HepG2 (cell line): Measurements from ENCODE around the gene ZXDC. TPM values are rescaled to one million over a fixed set of nuclear protein-coding genes. Genes with fewer than 3 reads are reported as not detected.

ENCODE experiments used
- ATF4 ChIP-seq, 2 experiments: fragments of 450-650 bp in 1 of 2; sonication (generic) in 1 of 2; formaldehyde crosslinking; IDR thresholded peaks; 2 replicates each; pipeline versions ENCODE4 v1.5.0 to v1.8.0; 2020 to 2022; ENCODE audit warnings: mild to moderate bottlenecking in 1 of 2, missing genetic modification reagents in 1 of 2
- DMAP1 ChIP-seq: IDR thresholded peaks from 2 replicates; pipeline ENCODE4 v1.6.1; 2016
- HOXA5 ChIP-seq: sonication (generic); formaldehyde crosslinking; IDR thresholded peaks from 2 replicates; pipeline ENCODE4 v1.4.0; 2020; ENCODE audit warnings: missing genetic modification reagents
- MAFF ChIP-seq: IDR thresholded peaks from 2 replicates; pipeline ENCODE4 v1.6.1; 2011; ENCODE audit warnings: low read depth, low read length, improper control_type of control experiment
- NKX3-1 ChIP-seq: sonication (generic); formaldehyde crosslinking; IDR thresholded peaks from 2 replicates; pipeline ENCODE4 v1.5.0; 2020; ENCODE audit warnings: missing genetic modification reagents
- POLR2G ChIP-seq: fragments of 200-400 bp; formaldehyde crosslinking; IDR thresholded peaks from 2 replicates; pipeline ENCODE4 v1.6.1; 2018; ENCODE audit warnings: mild to moderate bottlenecking, low read depth, low read length, moderate library complexity
- RXRA ChIP-seq: sonication (generic); formaldehyde crosslinking; IDR thresholded peaks from 2 replicates; pipeline ENCODE4 v1.5.1; 2020; ENCODE audit warnings: missing genetic modification reagents
- ZNF282 ChIP-seq: fragments of 450-650 bp; IDR thresholded peaks from 2 replicates; pipeline ENCODE4 v1.6.1; 2018; ENCODE audit not compliant: partially characterized antibody
- ZNF382 ChIP-seq: sonication (generic); formaldehyde crosslinking; IDR thresholded peaks from 2 replicates; pipeline ENCODE4 v1.5.0; 2020; ENCODE audit warnings: missing genetic modification reagents, mild to moderate bottlenecking, borderline replicate concordance
- ZNF543 ChIP-seq: sonication (generic); formaldehyde crosslinking; IDR thresholded peaks from 2 replicates; pipeline ENCODE4 v1.4.0; 2020; ENCODE audit warnings: mild to moderate bottlenecking, missing genetic modification reagents
- ZNF558 ChIP-seq: sonication (generic); formaldehyde crosslinking; IDR thresholded peaks from 2 replicates; pipeline ENCODE4 v1.9.0; 2022; ENCODE audit warnings: mild to moderate bottlenecking, missing genetic modification reagents, borderline replicate concordance
- polyA plus RNA-seq, 8 experiments: library from polyadenylated mRNA; depleted of rRNA in 3 of 8; stranded (reverse) in 7 of 8; unstranded in 1 of 8; fragments of >200 nt; fragmentation: Illumina TruSeq in 4 of 8; extraction: Trizol in 4 of 8; gene quantifications; 2 replicates each; pipeline versions ENCODE4 v1.2.1 to v1.2.3, GENCODE V29; 2011 to 2016; ENCODE audit warnings: low read depth in 4 of 8, missing spikeins in 1 of 8, mixed read lengths in 1 of 8; ENCODE audit not compliant: insufficient read depth in 1 of 8
- total RNA-seq, 5 experiments: library from RNA; depleted of rRNA; stranded (reverse); fragments of >200 nt; fragmentation: Illumina TruSeq; extraction: Trizol; gene quantifications; 2 replicates each; pipeline ENCODE4 v1.2.3, GENCODE V29; 2016; ENCODE audit warnings: low read depth in 1 of 5
- TF ChIP-seq, protein P1 (sequence below): sonication (generic); formaldehyde crosslinking; IDR thresholded peaks from 2 replicates; pipeline ENCODE4 v1.5.1; 2020; ENCODE audit warnings: mild to moderate bottlenecking, missing genetic modification reagents, borderline replicate concordance

Gene ZXDC
- total and polyA plus RNA-seq, 2 of the 13 experiments (the other 11 are each of a cell fraction or from before 2014, with no cell fraction given), result 17.6 to 21.2 TPM

DNA sequence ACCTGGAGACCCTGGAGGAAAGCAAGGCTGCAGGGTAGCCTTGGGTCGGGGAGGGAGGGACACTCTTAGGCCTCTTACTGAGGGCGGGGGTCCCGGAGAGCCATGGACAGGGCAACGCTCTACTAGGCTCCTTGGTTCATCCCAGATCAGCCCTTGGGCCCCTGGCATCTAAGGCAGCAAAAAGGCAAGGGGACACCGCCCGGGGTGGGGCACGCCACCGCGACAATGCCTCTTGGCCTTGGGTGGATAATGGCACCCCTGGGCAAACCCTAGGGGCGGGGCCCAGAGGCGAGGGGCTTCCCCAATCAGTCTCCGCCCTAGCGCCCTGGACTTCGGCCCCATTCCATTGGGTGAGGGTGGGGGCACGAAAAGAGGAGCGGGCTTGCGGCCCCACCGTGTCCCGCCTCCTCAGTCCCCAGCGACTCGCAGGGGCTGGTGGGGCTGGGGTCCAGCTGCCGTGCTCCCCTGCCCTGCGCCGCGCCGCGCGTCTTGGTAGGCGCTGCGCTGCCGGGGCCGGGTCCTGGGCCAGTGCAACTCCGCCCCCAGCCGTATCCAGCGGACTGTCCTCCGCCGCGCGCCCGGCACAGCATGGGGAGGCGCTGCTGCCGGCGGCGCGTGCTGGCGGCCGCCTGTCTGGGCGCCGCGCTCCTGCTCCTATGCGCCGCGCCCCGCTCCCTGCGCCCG lies 48.2 kb upstream of the ZXDC start, which contains the start of gene CHST13 (continued):
- TF ChIP-seq ZNF558 (no peak; the same call in 1 of the 2 replicates), ZNF282 (no peak), MAFF (no peak), RXRA (CRISPR knock-in tag) (peak; percentile 65), DMAP1 (CRISPR knock-in tag) (peak; percentile 74), POLR2G (peak; percentile 71), ATF4 (CRISPR knock-in tag; IDR thresholded peaks at IDR 0.05) (0 out of 4 replicates have a peak, but pooled peaks of 1 of the 2 experiments have one; percentile 5), ZNF382 (CRISPR knock-in tag) (no peak), HOXA5 (CRISPR knock-in tag) (peak; percentile 79), NKX3-1 (CRISPR knock-in tag) (no peak), ZNF543 (CRISPR knock-in tag) (no peak)
- TF ChIP-seq, protein P1, sequence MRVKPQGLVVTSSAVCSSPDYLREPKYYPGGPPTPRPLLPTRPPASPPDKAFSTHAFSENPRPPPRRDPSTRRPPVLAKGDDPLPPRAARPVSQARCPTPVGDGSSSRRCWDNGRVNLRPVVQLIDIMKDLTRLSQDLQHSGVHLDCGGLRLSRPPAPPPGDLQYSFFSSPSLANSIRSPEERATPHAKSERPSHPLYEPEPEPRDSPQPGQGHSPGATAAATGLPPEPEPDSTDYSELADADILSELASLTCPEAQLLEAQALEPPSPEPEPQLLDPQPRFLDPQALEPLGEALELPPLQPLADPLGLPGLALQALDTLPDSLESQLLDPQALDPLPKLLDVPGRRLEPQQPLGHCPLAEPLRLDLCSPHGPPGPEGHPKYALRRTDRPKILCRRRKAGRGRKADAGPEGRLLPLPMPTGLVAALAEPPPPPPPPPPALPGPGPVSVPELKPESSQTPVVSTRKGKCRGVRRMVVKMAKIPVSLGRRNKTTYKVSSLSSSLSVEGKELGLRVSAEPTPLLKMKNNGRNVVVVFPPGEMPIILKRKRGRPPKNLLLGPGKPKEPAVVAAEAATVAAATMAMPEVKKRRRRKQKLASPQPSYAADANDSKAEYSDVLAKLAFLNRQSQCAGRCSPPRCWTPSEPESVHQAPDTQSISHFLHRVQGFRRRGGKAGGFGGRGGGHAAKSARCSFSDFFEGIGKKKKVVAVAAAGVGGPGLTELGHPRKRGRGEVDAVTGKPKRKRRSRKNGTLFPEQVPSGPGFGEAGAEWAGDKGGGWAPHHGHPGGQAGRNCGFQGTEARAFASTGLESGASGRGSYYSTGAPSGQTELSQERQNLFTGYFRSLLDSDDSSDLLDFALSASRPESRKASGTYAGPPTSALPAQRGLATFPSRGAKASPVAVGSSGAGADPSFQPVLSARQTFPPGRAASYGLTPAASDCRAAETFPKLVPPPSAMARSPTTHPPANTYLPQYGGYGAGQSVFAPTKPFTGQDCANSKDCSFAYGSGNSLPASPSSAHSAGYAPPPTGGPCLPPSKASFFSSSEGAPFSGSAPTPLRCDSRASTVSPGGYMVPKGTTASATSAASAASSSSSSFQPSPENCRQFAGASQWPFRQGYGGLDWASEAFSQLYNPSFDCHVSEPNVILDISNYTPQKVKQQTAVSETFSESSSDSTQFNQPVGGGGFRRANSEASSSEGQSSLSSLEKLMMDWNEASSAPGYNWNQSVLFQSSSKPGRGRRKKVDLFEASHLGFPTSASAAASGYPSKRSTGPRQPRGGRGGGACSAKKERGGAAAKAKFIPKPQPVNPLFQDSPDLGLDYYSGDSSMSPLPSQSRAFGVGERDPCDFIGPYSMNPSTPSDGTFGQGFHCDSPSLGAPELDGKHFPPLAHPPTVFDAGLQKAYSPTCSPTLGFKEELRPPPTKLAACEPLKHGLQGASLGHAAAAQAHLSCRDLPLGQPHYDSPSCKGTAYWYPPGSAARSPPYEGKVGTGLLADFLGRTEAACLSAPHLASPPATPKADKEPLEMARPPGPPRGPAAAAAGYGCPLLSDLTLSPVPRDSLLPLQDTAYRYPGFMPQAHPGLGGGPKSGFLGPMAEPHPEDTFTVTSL (CRISPR knock-in tag), result peak; percentile 34
